B cell (primary cell): ENCODE measurements around the gene KIAA1217. TPM values are rescaled to one million over a fixed set of nuclear protein-coding genes. Genes with fewer than 3 reads are reported as not detected.

ENCODE experiments used
- ATAC-seq: fragments of 200-7000 bp; cut with Tn5 transposase; one replicate; pipeline ENCODE4 v1.10.0; 2021; ENCODE audit warnings: low read depth, mild to moderate bottlenecking, moderate number of reproducible peaks, moderate library complexity
- CTCF ChIA-PET: fragments of 350-600 bp; sonication (Branson Sonifier 250); formaldehyde crosslinking; loops from one replicate; lab custom pipeline; 2021; ENCODE audit warnings: antibody characterized with exemption, inconsistent platforms; lab: Charles Lee
- POLR2A ChIA-PET: fragments of 350-600 bp; sonication (Branson Sonifier 250); formaldehyde crosslinking; loops from one replicate; lab custom pipeline; 2021; ENCODE audit warnings: antibody characterized with exemption; lab: Charles Lee
- DNase-seq: peaks from one replicate; pipeline ENCODE4 v3.0.0; 2013
- H2AFZ ChIP-seq: 2 replicates; pipeline ENCODE4 v1.6.1; 2012; ENCODE audit warnings: mild to moderate bottlenecking, low read depth, low read length; ENCODE audit not compliant: insufficient read depth, poor library complexity, severe bottlenecking
- H3K27ac ChIP-seq, 2 donors: 1 replicate in 1 of 2; 2 replicates in 1 of 2; pipeline ENCODE4 v1.5.1; 2012 to 2013; ENCODE audit warnings: low read length in 2 of 2, mild to moderate bottlenecking in 2 of 2, moderate library complexity in 1 of 2
- H3K27me3 ChIP-seq, 4 experiments: fragments of 200-600 bp in 1 of 4; sonication (generic) in 1 of 4; replicated peaks in 1 of 4; 1 replicate in 2 of 4; 2 replicates in 2 of 4; pipeline versions ENCODE4 v1.6.1 to v1.7.0; 2013 to 2016; ENCODE audit warnings: low read length in 3 of 4, mild to moderate bottlenecking in 2 of 4, mixed read lengths in 1 of 4, moderate library complexity in 1 of 4; ENCODE audit not compliant: insufficient read depth in 4 of 4, control insufficient read depth in 3 of 4; ENCODE audit errors: control extremely low read depth in 1 of 4
- H3K36me3 ChIP-seq, 2 experiments: replicated peaks in 1 of 2; 1 replicate in 1 of 2; 2 replicates in 1 of 2; pipeline versions ENCODE4 v1.6.1 to v1.7.1; 2013; ENCODE audit warnings: low read length in 1 of 2; ENCODE audit not compliant: insufficient read depth in 2 of 2, control insufficient read depth in 1 of 2; ENCODE audit errors: control extremely low read depth in 1 of 2, extremely low read depth in 1 of 2
- H3K4me1 ChIP-seq, 2 donors: fragments of 200-600 bp in 1 of 2; sonication (generic) in 1 of 2; 1 replicate in 1 of 2; 2 replicates in 1 of 2; pipeline versions ENCODE4 v1.5.1 to v1.6.1; 2013 to 2017; ENCODE audit warnings: low read length in 2 of 2; ENCODE audit not compliant: control insufficient read depth in 2 of 2, insufficient read depth in 2 of 2
- H3K4me2 ChIP-seq: replicated peaks from 2 replicates; pipeline ENCODE3; 2012; ENCODE audit warnings: mild to moderate bottlenecking, low read depth, low read length; ENCODE audit not compliant: poor library complexity, severe bottlenecking
- H3K4me3 ChIP-seq, 5 experiments: fragments of 200-600 bp in 1 of 5; sonication (generic) in 1 of 5; 1 replicate in 3 of 5; 2 replicates in 2 of 5; pipeline versions ENCODE4 v1.5.1 to v1.7.0; 2011 to 2016; ENCODE audit warnings: low read length in 4 of 5, mild to moderate bottlenecking in 4 of 5, low read depth in 2 of 5, control low read depth in 1 of 5, moderate library complexity in 1 of 5; ENCODE audit not compliant: insufficient read depth in 1 of 5; ENCODE audit errors: control extremely low read depth in 1 of 5, extremely low read depth in 1 of 5
- H3K79me2 ChIP-seq: fragments of 200-600 bp; sonication (generic); one replicate; pipeline ENCODE4 v1.6.0; 2016; ENCODE audit warnings: low read length; ENCODE audit not compliant: control insufficient read depth, insufficient read depth
- H3K9ac ChIP-seq: fragments of 200-600 bp; sonication (generic); 2 replicates; pipeline ENCODE4 v1.6.1; 2017; ENCODE audit warnings: mild to moderate bottlenecking, low read length, moderate library complexity
- H3K9me3 ChIP-seq, 3 donors: one replicate each; pipeline versions ENCODE4 v1.6.1 to v1.7.1; 2013; ENCODE audit warnings: low read length in 2 of 3; ENCODE audit not compliant: control insufficient read depth in 2 of 3, insufficient read depth in 1 of 3; ENCODE audit errors: control extremely low read depth in 1 of 3
- H4K20me1 ChIP-seq: 2 replicates; pipeline ENCODE4 v1.6.0; 2012; ENCODE audit warnings: mild to moderate bottlenecking, low read length; ENCODE audit not compliant: insufficient read depth, control insufficient read depth, poor library complexity, severe bottlenecking
- H3K27ac Mint-ChIP-seq: one replicate; pipeline ENCODE4 v1.8.0; 2021; ENCODE audit warnings: mixed read lengths
- H3K27me3 Mint-ChIP-seq: one replicate; pipeline ENCODE4 v1.8.0; 2021; ENCODE audit warnings: mixed read lengths
- H3K4me1 Mint-ChIP-seq: one replicate; pipeline ENCODE4 v1.8.0; 2021; ENCODE audit warnings: mixed read lengths
- H3K4me3 Mint-ChIP-seq: one replicate; pipeline ENCODE4 v1.8.0; 2021; ENCODE audit warnings: mixed read lengths
- H3K9me3 Mint-ChIP-seq: one replicate; pipeline ENCODE4 v1.8.0; 2022; ENCODE audit warnings: mixed read lengths; ENCODE audit not compliant: insufficient read depth
- EZH2 ChIP-seq: IDR thresholded peaks from 2 replicates; pipeline ENCODE4 v1.6.1; 2012; ENCODE audit warnings: borderline replicate concordance, low read depth, mild to moderate bottlenecking, moderate library complexity, low read length; ENCODE audit not compliant: insufficient read depth, poor library complexity, severe bottlenecking
- WGBS: methylation state at CpG from one replicate; pipeline ENCODE4 v1.1.5; 2013; ENCODE audit warnings: missing lambda C conversion rate; ENCODE audit not compliant: insufficient coverage; 5-methylcytosine and 5-hydroxymethylcytosine counted together
- intact Hi-C: fragments of 100-400 bp; cut with micrococcal nuclease; formaldehyde crosslinking; loops from one replicate; pipeline ENCODE4 v1.10.0; 2022
- polyA plus RNA-seq: library from polyadenylated mRNA; depleted of rRNA; stranded (reverse); fragments of >200 nt; gene quantifications from 2 replicates; pipeline ENCODE4 v1.2.3, GENCODE V29; 2012
- total RNA-seq, 2 donors: library from RNA; stranded (reverse); fragments of 120-200 nt in 1 of 2; gene quantifications; 1 replicate in 1 of 2; 2 replicates in 1 of 2; pipeline versions ENCODE4 v1.2.3 to v1.2.4, GENCODE V29; 2013 to 2022
- TF ChIP-seq, protein P1 (sequence below): fragments of 200-600 bp; IDR thresholded peaks from one replicate; pipeline ENCODE4 v1.8.0; 2022; ENCODE audit warnings: antibody characterized with exemption, mild to moderate bottlenecking

KIAA1217 gene
- total and polyA plus RNA-seq, 2 donors (not counting 1 experiment from before 2014, with no cell fraction given) = 0.67 TPM; not detected in 1

- intact Hi-C loops = no loop called here
- DNase-seq = no peak
- H3K27ac Mint-ChIP-seq = no peak overlapping the region
- no peak overlapping the region for H3K9ac ChIP-seq
- no peak overlapping the region for H3K27ac ChIP-seq
- no peak overlapping the region for H3K4me3 Mint-ChIP-seq
- no peaks in the 10 kb centered on the region for H3K36me3 ChIP-seq
- H3K4me2 ChIP-seq = no peak overlapping the region
- 83% methylated on average over 1 of the region's 2 CpGs for WGBS
- no peaks in the 10 kb centered on the region for H3K79me2 ChIP-seq
- no peak overlapping the region for H3K4me3 ChIP-seq
- ATAC-seq = no peak
- CTCF ChIA-PET = no interaction called here
- no peaks in the 10 kb centered on the region for H3K9me3 ChIP-seq
- H3K9me3 Mint-ChIP-seq = no peaks in the 10 kb centered on the region
- no peaks in the 10 kb centered on the region for H3K4me1 Mint-ChIP-seq
- H4K20me1 ChIP-seq = no peaks in the 10 kb centered on the region
- H2AFZ ChIP-seq = no peak overlapping the region
- H3K27me3 ChIP-seq = no peaks in the 10 kb centered on the region
- POLR2A ChIA-PET = no interaction called here
- H3K27me3 Mint-ChIP-seq = no peaks in the 10 kb centered on the region
- TF ChIP-seq, protein P1, sequence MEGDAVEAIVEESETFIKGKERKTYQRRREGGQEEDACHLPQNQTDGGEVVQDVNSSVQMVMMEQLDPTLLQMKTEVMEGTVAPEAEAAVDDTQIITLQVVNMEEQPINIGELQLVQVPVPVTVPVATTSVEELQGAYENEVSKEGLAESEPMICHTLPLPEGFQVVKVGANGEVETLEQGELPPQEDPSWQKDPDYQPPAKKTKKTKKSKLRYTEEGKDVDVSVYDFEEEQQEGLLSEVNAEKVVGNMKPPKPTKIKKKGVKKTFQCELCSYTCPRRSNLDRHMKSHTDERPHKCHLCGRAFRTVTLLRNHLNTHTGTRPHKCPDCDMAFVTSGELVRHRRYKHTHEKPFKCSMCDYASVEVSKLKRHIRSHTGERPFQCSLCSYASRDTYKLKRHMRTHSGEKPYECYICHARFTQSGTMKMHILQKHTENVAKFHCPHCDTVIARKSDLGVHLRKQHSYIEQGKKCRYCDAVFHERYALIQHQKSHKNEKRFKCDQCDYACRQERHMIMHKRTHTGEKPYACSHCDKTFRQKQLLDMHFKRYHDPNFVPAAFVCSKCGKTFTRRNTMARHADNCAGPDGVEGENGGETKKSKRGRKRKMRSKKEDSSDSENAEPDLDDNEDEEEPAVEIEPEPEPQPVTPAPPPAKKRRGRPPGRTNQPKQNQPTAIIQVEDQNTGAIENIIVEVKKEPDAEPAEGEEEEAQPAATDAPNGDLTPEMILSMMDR = no peak
- no peak for TF ChIP-seq EZH2
- H3K4me1 ChIP-seq = no peaks in the 10 kb centered on the region
Measured at GRCh38 chr10:24341897-24342296, 133.0 kb downstream of the KIAA1217 start.

DNA sequence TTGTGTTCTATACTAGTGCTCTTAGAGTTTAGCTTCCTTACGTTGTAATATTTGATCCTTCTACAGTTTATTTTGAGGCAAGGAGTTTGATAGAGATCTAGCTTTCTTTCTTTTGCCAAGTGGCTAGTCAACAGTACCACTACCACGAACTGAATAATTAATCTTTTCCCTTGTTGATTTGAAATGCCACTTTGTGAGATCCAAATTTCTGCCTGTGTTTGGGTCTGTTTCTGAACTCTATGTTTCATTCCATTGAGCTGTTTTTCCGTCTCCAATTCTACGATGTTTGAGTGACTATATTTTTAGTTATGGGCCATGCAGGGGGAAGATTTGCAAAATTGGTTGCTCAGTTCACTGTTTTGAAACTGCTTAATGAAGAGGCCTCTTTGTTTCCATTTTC is 134.7 kb downstream of the KIAA1217 start:
- Mint-ChIP-seq H3K4me1 (no peaks in the 10 kb centered on the region), H3K9me3 (no peaks in the 10 kb centered on the region), H3K4me3 (no peak overlapping the region), H3K27ac (no peak overlapping the region), H3K27me3 (no peaks in the 10 kb centered on the region)
- no peaks in the 10 kb centered on the region for H3K4me1 ChIP-seq
- no peaks in the 10 kb centered on the region for H3K9me3 ChIP-seq
- POLR2A ChIA-PET = no interaction called here
- DNase-seq (no peak), ATAC-seq (no peak)
- CTCF ChIA-PET = no interaction called here
- H3K4me3 ChIP-seq = no peak overlapping the region
- no CpG with 5 or more reads among the region's 4 CpGs for WGBS
- no peaks in the 10 kb centered on the region for H3K36me3 ChIP-seq
- H3K27me3 ChIP-seq = no peaks in the 10 kb centered on the region
- H3K4me2 ChIP-seq = no peak overlapping the region
- TF ChIP-seq EZH2 = no peak
- TF ChIP-seq, protein P1 = no peak
- no peaks in the 10 kb centered on the region for H3K79me2 ChIP-seq
- H2AFZ ChIP-seq = no peak overlapping the region
- no peak overlapping the region for H3K27ac ChIP-seq
- intact Hi-C loops = no loop called here
- no peaks in the 10 kb centered on the region for H4K20me1 ChIP-seq
- no peak overlapping the region for H3K9ac ChIP-seq
